Neural progenitor cell (in vitro differentiated cells): ENCODE results near the gene WRAP73.
A peak's percentile ranks its signal among the peaks of the same experiment; 100 is the strongest.

Experiments used
- CTCF ChIP-seq: fragments of 200-600 bp; sonication (generic); IDR thresholded peaks from 2 replicates; pipeline ENCODE4 v1.5.1; 2017; ENCODE audit warnings: antibody characterized with exemption, mild to moderate bottlenecking
- EZH2 ChIP-seq: fragments of 200-600 bp; sonication (generic); IDR thresholded peaks from 2 replicates; pipeline ENCODE4 v1.6.1; 2017; ENCODE audit warnings: antibody characterized with exemption, mild to moderate bottlenecking, moderate library complexity
- EZH2phosphoT487 ChIP-seq: fragments of 200-600 bp; sonication (generic); IDR thresholded peaks from 2 replicates; pipeline ENCODE4 v1.6.1; 2017; ENCODE audit warnings: antibody characterized with exemption

DNA sequence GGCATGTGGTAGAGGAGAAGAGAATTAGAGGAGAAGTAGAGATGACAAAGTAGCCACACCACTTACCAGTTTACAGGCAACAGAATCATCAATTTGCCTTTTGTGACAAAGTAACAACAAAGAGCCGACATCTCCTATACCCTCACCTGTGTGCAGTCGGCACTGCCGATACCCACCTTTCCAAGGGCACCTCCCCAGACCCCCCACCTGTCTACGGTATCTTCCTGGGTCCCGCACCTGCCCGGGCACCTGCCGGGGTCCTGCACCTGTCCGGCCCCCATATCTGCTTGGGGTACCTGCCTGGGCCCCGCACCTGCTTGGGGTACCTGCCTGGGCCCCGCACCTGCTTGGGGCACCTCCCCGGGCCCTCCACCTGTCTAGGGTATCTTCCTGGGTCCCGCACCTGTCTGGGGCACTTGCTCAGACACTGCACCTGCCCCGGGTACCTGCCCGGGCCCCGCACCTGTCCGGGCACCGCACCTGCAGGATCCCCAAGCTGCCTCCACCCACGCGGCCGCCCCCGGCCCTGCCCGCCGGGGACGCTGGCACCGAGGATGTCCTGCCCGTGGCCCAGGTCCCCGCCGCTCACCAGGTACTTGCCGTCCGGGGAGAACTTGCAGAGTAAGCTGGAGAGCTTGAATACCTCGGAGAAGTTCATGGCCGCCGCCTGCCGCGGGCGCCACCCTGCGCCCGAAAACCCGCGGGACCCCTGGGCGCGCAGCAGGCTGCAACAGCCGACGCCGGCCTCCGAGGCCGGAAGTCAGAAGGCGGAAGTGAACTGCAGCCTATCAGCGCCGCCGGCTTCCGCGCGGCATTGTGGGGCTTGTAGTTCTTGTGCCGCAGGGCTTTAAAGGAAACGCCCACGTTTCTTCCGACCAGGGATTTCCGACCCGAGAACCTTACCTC is at the start of gene WRAP73:
- TF ChIP-seq CTCF (peak; percentile 15), EZH2 (no peak), EZH2phosphoT487 (no peak)
